ENCODE data around the gene CD99L2. TPM values are rescaled to one million over a fixed set of nuclear protein-coding genes. Genes with fewer than 3 reads are reported as not detected.

Gene CD99L2
- total RNA-seq, 1 experiment from 2014 or later = 29.5 TPM

DNA sequence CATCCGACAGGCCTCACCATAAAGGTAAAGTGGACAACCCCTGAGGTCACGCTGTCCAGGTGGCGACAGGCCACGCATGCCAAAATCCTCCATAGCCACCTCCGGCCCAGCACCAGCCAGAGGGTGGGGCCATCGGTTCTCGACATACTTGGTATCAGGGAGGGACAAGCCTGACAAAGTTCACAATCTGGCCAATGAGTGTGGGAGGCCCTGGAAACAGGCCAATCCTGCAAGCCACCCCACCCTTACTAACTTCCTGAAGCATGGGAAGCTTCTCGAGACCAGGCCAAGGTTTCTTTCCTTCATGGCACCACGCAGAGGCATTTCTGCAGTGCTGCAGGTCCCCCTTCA is 131.4 kb downstream of the CD99L2 start:
- Histone ChIP-seq H3K27ac (ENCODE audit: low read depth, low read length, poor library complexity, severe bottlenecking) (no peak overlapping the region), H3K9me3 (ENCODE audit: low read depth, low read length, poor library complexity, severe bottlenecking) (no peaks in the 10 kb centered on the region), H3K36me3 (ENCODE audit: insufficient read depth, low read length, poor library complexity, severe bottlenecking) (no peaks in the 10 kb centered on the region), H3K4me1 (ENCODE audit: insufficient read depth, low read length, poor library complexity, severe bottlenecking) (no peaks in the 10 kb centered on the region), H3K27me3 (replicated peaks; ENCODE audit: insufficient read depth, low read depth, low read length, poor library complexity) (no peaks in the 10 kb centered on the region), H3K4me3 (ENCODE audit: low read depth, low read length, poor library complexity, severe bottlenecking) (no peak overlapping the region)
- POLR2A ChIA-PET (ENCODE audit: low non-redundant PET) = no interaction called here
- TF ChIP-seq CTCF (conservative IDR thresholded peaks at IDR 0.05; ENCODE audit: low read depth, low read length) = no peak
- no peak for TF ChIP-seq EZH2 (IDR thresholded peaks at IDR 0.05; ENCODE audit: borderline replicate concordance, low read depth, low read length, poor library complexity, severe bottlenecking)
- intact Hi-C loops (cut with micrococcal nuclease; ENCODE audit: unreplicated experiment) = no loop called here
- BruUV-seq (replicated peaks) = no TSS peak
- CTCF ChIA-PET = interaction anchor here (0.6 kb wide), 1 partner anchor 8 kb away, joined by 3 read pairs; no protein-coding TSS in a partner anchor
- no peak for DNase-seq (ENCODE audit: low spot score)

DNA sequence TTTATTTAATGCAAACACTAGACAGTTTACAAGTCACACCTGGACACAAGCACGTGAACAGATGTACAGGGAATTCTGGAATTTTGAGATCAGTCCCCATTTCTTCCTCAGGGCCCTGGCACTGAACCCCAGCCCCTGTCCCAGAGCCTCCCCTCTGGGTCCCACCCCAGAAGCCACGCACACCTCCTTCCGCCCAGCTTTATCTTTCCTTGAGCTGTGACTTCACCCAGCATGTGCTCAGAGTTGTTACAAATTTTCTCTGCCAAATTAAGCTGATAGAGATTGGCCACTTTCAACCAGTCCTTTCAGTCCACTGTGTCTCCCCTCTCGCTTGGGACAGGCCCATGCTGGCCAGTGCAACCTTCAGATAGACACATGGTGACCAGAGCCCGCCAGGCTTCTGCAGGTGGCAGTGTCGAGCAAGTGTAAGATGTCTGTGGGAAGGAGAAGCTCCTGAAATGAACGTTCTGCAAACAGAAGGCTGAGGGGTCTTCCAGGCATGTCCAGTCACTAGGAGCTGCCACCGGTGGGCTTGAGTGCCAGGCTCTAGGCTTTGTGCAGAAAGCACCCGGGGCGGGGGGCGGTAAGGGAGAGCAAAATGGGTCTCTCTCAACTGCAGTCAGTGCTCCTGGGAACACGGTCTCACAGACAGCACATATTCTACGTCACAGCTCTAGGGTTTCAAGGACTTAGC is 132.0 kb downstream of the CD99L2 start:
- no peak for DNase-seq (ENCODE audit: low spot score)
- TSS peak; percentile 45 for BruUV-seq (replicated peaks)
- H3K9me3 ChIP-seq (ENCODE audit: low read depth, low read length, poor library complexity, severe bottlenecking) = no peaks in the 10 kb centered on the region
- H3K27ac ChIP-seq (ENCODE audit: low read depth, low read length, poor library complexity, severe bottlenecking) = no peak overlapping the region
- H3K27me3 ChIP-seq (replicated peaks; ENCODE audit: insufficient read depth, low read depth, low read length, poor library complexity) = no peaks in the 10 kb centered on the region
- no peaks in the 10 kb centered on the region for H3K36me3 ChIP-seq (ENCODE audit: insufficient read depth, low read length, poor library complexity, severe bottlenecking)
- POLR2A ChIA-PET (ENCODE audit: low non-redundant PET) = no interaction called here
- no peaks in the 10 kb centered on the region for H3K4me1 ChIP-seq (ENCODE audit: insufficient read depth, low read length, poor library complexity, severe bottlenecking)
- intact Hi-C loops (cut with micrococcal nuclease; ENCODE audit: unreplicated experiment) = no loop called here
- no peak overlapping the region for H3K4me3 ChIP-seq (ENCODE audit: low read depth, low read length, poor library complexity, severe bottlenecking)
- no peak for TF ChIP-seq EZH2 (IDR thresholded peaks at IDR 0.05; ENCODE audit: borderline replicate concordance, low read depth, low read length, poor library complexity, severe bottlenecking)
- peak; percentile 48 for TF ChIP-seq CTCF (conservative IDR thresholded peaks at IDR 0.05; ENCODE audit: low read depth, low read length)
- CTCF ChIA-PET = interaction anchor here (0.6 kb wide), 1 partner anchor 9 kb away, joined by 3 read pairs; no protein-coding TSS in a partner anchor

DNA sequence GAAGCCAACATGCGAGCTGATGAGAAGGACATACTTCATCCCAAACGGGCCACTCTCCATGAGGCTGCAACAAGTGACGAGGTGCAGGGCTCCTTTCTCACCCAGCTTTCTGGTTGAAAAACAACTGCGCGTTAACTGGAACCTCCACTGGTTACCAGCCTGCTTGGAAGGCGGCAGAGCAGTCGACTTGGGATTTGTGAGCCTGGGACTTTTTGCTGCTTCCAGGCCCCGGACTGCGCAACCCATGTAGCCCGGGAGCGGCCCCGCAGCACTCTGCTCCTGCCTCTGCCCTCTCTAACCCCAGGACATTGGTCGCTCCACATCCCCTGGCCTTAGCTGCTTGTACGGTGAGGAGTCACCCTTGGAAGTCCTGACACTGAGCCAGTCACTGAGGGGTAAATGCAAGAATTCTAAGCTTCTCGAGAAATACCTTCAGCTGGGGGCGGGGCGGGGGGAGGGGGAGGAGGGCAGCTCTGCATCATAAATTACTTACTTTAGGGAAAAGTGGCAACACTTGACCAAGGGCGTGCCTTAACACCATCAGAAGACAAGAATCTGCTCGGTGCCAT is 132.6 kb downstream of the CD99L2 start:
- TF ChIP-seq EZH2 (IDR thresholded peaks at IDR 0.05; ENCODE audit: borderline replicate concordance, low read depth, low read length, poor library complexity, severe bottlenecking) = no peak
- no peak for TF ChIP-seq CTCF (conservative IDR thresholded peaks at IDR 0.05; ENCODE audit: low read depth, low read length)
- ChIA-PET POLR2A (ENCODE audit: low non-redundant PET) (no interaction called here), CTCF (no interaction called here)
- BruUV-seq (replicated peaks) = no TSS peak
- no peak for DNase-seq (ENCODE audit: low spot score)
- H3K9me3 ChIP-seq (ENCODE audit: low read depth, low read length, poor library complexity, severe bottlenecking) = no peaks in the 10 kb centered on the region
- intact Hi-C loops (cut with micrococcal nuclease; ENCODE audit: unreplicated experiment) = no loop called here
- H3K27me3 ChIP-seq (replicated peaks; ENCODE audit: insufficient read depth, low read depth, low read length, poor library complexity) = no peaks in the 10 kb centered on the region
- no peak overlapping the region for H3K4me3 ChIP-seq (ENCODE audit: low read depth, low read length, poor library complexity, severe bottlenecking)
- H3K27ac ChIP-seq (ENCODE audit: low read depth, low read length, poor library complexity, severe bottlenecking) = no peak overlapping the region
- H3K4me1 ChIP-seq (ENCODE audit: insufficient read depth, low read length, poor library complexity, severe bottlenecking) = no peaks in the 10 kb centered on the region
- no peaks in the 10 kb centered on the region for H3K36me3 ChIP-seq (ENCODE audit: insufficient read depth, low read length, poor library complexity, severe bottlenecking)

Measured in A673 (cell line).